ENCODE results near the gene DBH.
A peak's percentile ranks its signal among the peaks of the same experiment; 100 is the strongest.

Gene DBH

GRCh38 chr9:133653638-133654037 lies 17.5 kb downstream of the DBH start:
- DNase-seq (ENCODE audit: insufficient read length, low spot score) (no peak), FAIRE-seq (no peak)
- TF ChIP-seq POLR2A (IDR thresholded peaks at IDR 0.05; ENCODE audit: low read depth, low read length), result no peak

- no peak for TF ChIP-seq POLR2A (IDR thresholded peaks at IDR 0.05; ENCODE audit: low read depth, low read length)
- FAIRE-seq, result no peak
- DNase-seq (ENCODE audit: insufficient read length, low spot score), result no peak
These were observed 18.8 kb downstream of the DBH start for GRCh38 chr9:133654736-133655657.

DNA sequence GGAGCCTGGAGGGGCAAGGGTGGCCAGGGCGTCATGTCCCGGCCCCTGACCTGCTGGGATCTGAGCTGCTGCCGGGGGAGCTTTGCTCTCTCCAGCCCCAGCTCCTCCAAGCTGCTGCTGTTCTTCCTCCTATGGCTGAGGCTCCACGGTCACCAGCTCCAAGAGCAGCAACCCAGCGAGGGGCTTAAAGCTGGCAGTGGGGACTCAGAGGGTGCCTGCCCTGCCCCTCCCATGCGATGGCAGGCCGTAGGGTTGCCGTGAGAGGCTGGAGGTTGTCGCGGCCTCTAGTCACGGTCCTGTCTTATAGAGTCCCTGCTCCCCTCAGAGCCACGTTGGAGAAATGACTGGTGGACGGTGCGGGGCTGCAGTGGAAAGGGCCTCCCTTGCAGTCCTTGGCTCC lies 19.5 kb downstream of the DBH start:
- no peak for TF ChIP-seq POLR2A (IDR thresholded peaks at IDR 0.05; ENCODE audit: low read depth, low read length)
- no peak for FAIRE-seq
- no peak for DNase-seq (ENCODE audit: insufficient read length, low spot score)

- no peak for DNase-seq (ENCODE audit: insufficient read length, low spot score)
- no peak for TF ChIP-seq POLR2A (IDR thresholded peaks at IDR 0.05; ENCODE audit: low read depth, low read length)
- no peak for FAIRE-seq
These were observed 20.3 kb downstream of the DBH start for GRCh38 chr9:133656211-133657119.

DNA sequence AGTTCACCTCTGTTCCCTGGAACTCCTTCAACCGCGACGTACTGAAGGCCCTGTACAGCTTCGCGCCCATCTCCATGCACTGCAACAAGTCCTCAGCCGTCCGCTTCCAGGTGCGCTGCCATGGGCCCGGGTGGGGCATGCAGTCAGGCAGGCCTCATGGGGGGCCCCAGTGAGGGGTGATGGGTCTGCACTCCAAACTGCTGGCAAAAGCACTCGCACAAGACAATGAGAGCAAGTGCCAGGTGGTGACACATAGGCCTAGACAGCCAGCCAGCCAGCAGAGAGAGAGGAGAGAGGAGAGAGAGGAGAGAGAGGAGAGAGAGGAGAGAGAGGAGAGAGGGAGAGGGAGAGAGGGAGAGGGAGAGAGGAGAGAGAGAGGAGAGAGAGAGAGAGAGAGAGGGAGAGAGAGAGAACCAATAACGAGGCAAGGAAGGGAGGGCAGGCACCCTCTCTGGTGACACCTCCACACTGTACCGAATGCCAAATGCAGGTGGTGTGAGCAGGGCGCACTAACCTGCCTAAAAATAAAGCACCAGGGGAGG lies 21.0 kb downstream of the DBH start:
- no peak for TF ChIP-seq POLR2A (IDR thresholded peaks at IDR 0.05; ENCODE audit: low read depth, low read length)
- FAIRE-seq, result no peak
- peak; percentile 49 for DNase-seq (ENCODE audit: insufficient read length, low spot score)

DNA sequence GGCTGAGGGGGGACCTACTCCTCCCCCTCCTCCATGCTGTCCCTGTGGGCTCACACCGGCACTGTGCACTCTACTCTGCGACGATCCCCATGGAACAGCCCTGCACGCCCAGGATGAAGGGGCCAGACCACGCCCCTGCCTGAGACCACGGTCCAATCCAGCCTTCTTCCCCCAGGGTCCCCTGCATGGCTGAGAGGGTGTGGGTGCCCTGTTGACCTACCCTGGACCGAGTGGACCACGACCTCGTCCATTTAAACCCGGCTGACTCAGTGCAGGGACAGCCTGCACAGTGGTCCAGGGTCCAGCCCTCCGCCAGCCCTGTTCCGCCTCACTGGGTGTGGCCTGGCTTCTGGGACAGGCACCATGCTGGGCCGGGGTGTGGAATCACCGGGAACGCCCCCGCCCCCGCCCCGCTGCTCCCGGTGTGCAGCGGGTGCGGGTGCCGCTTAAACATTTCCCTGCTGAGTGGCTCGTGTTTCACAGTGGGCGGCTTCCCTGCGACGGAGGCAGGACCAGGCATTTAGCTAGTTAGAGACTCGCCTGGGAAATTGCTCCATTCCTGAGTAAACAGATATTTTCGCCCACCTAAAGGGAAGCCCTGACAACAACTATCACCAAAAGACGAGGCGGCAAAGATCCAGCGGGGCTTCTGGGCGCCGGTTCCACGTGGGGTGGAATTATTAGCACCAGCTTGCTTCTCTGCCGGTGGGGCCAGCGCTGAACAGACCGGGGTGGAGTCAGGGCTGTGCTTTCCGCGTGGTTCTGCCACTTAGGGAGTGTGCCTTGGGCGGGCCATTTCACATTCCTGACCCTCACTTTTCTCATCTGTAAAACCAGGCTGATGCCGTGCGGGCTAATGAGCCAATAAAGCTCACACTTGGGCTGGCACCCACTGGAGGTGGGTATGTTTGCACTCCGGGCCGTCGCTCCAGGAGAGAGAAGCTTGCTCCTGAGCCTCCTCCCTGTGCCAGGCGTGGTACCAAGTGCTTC lies 22.6 kb downstream of the DBH start:
- DNase-seq (ENCODE audit: insufficient read length, low spot score) (peak; percentile 96), FAIRE-seq (peak; percentile 30)
- no peak for TF ChIP-seq POLR2A (IDR thresholded peaks at IDR 0.05; ENCODE audit: low read depth, low read length)

- DNase-seq (ENCODE audit: insufficient read length, low spot score) (no peak), FAIRE-seq (no peak)
- TF ChIP-seq POLR2A (IDR thresholded peaks at IDR 0.05; ENCODE audit: low read depth, low read length), result no peak
These were observed 23.4 kb downstream of the DBH start for GRCh38 chr9:133659516-133659915.

DNA sequence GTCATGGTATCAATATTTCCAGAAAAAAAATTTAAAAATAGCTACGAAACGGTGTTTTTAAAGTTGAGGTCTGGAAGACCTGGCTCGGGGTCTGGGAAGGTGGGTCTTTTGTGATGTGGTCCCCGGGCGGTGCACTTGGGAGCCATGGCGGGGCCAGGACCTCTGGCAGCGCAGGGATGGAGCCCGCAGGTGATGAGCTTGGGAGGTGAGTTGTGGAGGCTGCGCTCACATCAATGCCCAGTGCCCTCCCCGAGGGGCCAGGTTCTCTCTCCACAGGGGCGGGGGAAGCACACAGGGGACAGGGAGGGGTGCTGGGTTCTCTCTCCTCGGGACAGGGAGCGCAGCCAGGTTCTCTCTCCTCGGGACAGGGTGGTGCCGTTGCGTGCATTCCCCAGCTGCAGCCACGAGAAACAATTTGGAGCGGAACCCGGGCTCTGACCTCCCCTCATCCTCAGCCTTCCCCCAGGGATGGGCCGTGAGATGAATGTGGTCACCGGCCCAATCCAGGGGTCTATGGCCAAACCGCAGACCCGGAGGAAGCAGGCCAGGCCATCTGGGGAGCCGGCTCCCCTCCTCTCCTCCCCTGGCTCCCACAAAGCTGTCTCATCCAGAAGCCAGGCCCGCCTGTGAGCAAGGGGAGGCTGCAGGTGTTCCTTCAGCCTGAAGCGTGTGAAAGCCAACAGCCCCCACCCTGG lies 25.8 kb downstream of the DBH start:
- no peak for TF ChIP-seq POLR2A (IDR thresholded peaks at IDR 0.05; ENCODE audit: low read depth, low read length)
- no peak for DNase-seq (ENCODE audit: insufficient read length, low spot score)
- FAIRE-seq, result no peak

DNA sequence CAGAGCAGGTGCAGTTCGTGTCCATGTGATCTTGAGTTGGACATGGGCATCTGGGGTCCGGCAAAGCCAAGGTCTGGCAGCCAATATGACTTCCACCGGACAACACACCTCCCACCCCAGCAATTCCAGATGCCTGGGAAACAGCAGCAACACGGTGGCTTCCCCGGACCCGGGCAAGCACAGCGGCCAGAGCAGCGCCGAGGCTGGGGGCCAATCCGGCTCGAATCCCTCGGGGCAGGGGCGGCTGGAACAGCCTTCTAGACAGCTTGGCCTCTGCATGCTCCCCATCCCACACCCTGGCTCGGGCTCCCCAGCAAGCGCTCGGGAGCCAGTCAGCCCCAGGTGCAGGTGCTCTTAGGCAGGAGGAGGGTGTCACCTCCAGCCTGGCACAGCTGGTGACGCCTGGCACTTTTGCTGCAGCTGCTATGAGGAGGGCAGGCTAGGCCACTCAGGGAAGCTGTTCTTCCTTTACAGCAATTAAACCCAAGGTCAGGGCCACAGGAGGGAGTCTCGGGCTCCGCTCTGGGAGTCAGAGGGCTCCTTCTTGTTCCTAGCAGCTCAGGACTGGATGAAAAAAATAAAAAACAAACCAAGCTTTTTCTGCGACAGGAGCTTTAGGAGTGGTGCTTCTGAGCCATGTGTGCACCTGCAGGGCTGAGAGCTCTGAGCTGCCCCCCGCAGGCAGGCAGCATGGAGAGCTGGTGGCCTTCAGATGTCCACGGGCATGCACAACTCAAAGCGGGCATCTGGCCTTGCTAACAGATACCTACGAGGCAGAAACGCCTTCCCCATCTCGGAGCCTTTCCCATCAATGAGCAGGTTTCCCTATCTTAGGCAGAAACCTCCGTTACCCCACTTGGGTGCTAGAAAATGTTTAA lies 28.2 kb downstream of the DBH start:
- no peak for DNase-seq (ENCODE audit: insufficient read length, low spot score)
- TF ChIP-seq POLR2A (IDR thresholded peaks at IDR 0.05; ENCODE audit: low read depth, low read length), result no peak
- FAIRE-seq, result no peak

DNA sequence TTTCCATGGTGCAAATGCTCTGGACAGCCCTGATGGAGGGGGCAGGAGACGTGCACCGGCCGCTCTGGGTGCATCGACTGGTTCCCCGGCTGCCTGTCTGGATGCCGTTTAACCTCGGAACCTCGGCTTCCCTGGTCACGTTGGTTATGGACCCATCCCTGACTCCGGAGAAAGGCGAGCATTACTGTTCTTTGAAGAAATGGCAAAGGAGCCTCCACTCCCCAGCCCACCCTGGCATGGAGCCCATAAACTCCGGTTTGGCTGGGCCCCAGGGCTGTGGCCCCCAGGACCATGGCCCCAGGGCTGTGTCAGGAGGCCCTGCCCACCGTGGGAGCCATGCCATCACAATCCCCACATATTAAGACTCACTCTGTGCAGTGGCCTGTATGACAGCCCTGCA lies 28.9 kb downstream of the DBH start:
- no peak for TF ChIP-seq POLR2A (IDR thresholded peaks at IDR 0.05; ENCODE audit: low read depth, low read length)
- DNase-seq (ENCODE audit: insufficient read length, low spot score), result no peak
- no peak for FAIRE-seq

- TF ChIP-seq POLR2A (IDR thresholded peaks at IDR 0.05; ENCODE audit: low read depth, low read length), result no peak
- DNase-seq (ENCODE audit: insufficient read length, low spot score) (no peak), FAIRE-seq (no peak)
These were observed 29.4 kb downstream of the DBH start for GRCh38 chr9:133665535-133665934.

GRCh38 chr9:133666387-133666786 lies 30.2 kb downstream of the DBH start:
- DNase-seq (ENCODE audit: insufficient read length, low spot score), result no peak
- FAIRE-seq, result no peak
- TF ChIP-seq POLR2A (IDR thresholded peaks at IDR 0.05; ENCODE audit: low read depth, low read length), result no peak
